Astrocyte of the cerebellum (primary cell): ENCODE results near the gene UBR3.
"Not testable (repeated sequence)": the region's sequence is repeated elsewhere in the genome, so short reads cannot be mapped to it uniquely, and the experiment has no call there.

Experiments
- DNase-seq: peaks from one replicate; pipeline ENCODE4 v3.0.0-alpha.2; 2011; ENCODE audit warnings: low read depth
- H3K4me3 ChIP-seq: 2 replicates; pipeline ENCODE4 v1.5.1; 2011; ENCODE audit warnings: mild to moderate bottlenecking, low read depth, low read length, moderate library complexity
- in situ Hi-C: cut with HindIII; loops from 2 replicates; pipeline ENCODE4 v1.10.0; 2017; ENCODE audit warnings: low sequenced_read_pairs
- TF ChIP-seq, protein P1 (sequence below): IDR thresholded peaks from 2 replicates; pipeline ENCODE4 v1.5.1; 2012; ENCODE audit warnings: low read length, low read depth, moderate library complexity, mild to moderate bottlenecking; ENCODE audit errors: missing control alignments

The UBR3 gene

DNA sequence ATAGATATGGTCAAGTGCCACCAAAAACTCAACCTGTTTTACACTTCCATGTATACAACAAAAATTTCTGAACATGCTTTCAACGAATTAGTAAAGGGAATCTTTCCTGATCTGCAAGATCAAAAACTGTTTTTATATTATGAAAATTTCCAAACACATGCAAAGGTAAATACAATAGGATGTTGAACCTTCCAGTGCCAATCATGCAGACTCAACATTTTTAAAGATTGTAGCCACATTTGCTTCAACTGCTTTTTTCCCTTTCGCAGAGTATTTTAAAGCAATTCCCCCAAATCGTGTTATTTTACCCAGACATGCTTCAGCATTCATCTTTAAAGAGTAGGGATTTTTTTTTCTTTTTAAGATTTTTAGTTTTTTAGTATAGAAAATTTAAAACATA, 40.3 kb downstream of the UBR3 start:
- in situ Hi-C loops = no loop called here
- TF ChIP-seq, protein P1, sequence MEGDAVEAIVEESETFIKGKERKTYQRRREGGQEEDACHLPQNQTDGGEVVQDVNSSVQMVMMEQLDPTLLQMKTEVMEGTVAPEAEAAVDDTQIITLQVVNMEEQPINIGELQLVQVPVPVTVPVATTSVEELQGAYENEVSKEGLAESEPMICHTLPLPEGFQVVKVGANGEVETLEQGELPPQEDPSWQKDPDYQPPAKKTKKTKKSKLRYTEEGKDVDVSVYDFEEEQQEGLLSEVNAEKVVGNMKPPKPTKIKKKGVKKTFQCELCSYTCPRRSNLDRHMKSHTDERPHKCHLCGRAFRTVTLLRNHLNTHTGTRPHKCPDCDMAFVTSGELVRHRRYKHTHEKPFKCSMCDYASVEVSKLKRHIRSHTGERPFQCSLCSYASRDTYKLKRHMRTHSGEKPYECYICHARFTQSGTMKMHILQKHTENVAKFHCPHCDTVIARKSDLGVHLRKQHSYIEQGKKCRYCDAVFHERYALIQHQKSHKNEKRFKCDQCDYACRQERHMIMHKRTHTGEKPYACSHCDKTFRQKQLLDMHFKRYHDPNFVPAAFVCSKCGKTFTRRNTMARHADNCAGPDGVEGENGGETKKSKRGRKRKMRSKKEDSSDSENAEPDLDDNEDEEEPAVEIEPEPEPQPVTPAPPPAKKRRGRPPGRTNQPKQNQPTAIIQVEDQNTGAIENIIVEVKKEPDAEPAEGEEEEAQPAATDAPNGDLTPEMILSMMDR = no peak
- no peak for DNase-seq
- H3K4me3 ChIP-seq = no peak overlapping the region

DNA sequence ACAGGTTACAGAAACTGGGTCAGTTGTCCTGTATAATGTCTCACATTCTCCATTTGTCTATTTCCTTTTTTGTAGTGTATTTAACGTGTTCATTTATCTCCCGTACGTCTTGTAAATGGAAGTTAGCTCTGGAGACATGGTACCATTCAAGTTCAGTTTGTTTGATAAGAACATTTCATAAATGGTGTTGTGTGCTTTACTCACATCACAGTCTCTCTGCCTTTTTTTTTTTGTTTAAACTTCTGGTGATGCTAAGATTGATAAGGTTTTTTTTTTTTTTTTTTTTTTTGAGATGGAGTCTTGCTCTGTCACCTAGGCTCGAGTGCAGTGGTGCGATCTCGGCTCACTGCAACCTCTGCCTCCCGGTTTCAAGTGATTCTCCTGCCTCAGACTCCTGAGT, 41.7 kb downstream of the UBR3 start:
- no peak overlapping the region for H3K4me3 ChIP-seq
- in situ Hi-C loops = no loop called here
- TF ChIP-seq, protein P1 = no peak
- no peak for DNase-seq

DNA sequence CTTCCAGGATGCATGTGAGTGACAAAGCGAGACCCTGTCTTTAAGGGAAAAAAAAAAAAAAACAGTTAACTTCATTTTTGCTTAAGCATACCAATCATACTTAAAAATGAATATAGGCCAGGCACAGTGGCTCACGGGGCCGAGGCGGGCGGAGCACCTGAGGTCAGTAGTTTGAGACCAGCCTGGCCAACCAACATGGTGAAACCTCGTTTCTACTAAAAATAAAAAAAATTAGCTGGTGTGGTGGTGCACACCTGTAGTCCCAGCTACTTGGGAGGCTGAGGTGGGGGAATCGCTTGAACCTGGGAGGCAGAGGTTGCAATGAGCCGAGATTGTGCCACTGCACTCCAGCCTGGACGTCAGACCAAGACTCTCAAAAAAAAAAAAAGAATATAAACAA, 44.1 kb downstream of the UBR3 start:
- H3K4me3 ChIP-seq, in situ Hi-C loops, DNase-seq: not testable (repeated sequence)

DNA sequence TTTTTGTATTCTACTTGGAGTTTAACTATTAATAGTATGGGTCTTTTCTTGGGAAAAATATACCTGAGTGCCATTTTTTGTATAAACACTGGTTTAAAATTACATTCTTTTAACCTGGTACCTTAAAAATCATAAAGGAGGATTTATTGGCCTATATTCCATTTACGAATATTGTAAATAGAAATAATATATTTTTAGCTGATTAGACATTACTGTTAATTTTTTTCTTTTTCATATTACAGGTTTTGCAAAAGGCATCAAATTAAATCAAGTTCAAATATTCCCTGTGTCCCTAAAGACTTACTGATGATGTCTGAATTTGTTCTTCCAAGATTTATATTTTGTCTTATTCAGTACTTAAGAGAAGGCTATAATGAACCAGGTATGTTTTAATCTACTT, 44.7 kb downstream of the UBR3 start:
- in situ Hi-C loops = no loop called here
- no peak for DNase-seq
- no peak overlapping the region for H3K4me3 ChIP-seq
- TF ChIP-seq, protein P1 = no peak

DNA sequence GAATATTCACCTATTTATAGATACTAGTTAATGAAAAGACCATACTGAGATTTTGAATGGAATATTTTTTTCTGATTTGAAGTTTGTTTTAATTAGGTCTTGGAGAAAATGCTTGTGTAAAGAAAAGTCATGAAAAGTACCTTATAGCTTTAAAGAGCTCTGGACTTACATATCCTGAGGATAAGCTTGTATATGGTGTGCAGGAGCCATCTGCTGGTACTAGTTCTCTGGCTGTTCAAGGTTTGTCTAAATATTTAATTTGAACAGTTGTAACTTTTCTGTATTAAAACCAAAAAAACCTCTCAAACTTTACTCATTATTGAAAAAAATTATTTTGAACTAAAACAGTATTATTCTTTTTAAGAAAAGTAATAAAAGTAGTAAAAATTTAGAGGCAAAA, 50.1 kb downstream of the UBR3 start:
- no peak for DNase-seq
- no peak overlapping the region for H3K4me3 ChIP-seq
- in situ Hi-C loops = no loop called here
- TF ChIP-seq, protein P1 = peak; percentile 39

DNA sequence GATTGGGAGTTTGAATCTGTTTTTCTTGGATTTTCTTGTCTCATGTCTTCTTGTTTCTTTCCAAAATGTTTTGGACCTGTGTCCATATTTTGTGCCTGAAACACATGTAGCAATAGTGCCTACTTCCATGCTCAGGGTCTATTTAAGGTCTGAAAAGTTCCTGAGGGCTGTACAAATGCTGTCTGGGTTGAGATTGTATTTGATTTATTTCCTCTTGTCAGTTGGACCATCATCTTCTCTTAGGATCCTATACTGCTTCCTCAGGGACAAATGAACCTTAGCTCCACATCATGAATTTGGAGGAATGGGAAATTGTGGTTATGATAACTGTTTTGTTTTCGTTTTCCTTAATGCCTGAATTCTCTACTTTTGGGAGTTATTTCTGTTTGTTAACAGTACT, 59.9 kb downstream of the UBR3 start:
- TF ChIP-seq, protein P1 = no peak
- H3K4me3 ChIP-seq = no peak overlapping the region
- DNase-seq = no peak
- in situ Hi-C loops = no loop called here

DNA sequence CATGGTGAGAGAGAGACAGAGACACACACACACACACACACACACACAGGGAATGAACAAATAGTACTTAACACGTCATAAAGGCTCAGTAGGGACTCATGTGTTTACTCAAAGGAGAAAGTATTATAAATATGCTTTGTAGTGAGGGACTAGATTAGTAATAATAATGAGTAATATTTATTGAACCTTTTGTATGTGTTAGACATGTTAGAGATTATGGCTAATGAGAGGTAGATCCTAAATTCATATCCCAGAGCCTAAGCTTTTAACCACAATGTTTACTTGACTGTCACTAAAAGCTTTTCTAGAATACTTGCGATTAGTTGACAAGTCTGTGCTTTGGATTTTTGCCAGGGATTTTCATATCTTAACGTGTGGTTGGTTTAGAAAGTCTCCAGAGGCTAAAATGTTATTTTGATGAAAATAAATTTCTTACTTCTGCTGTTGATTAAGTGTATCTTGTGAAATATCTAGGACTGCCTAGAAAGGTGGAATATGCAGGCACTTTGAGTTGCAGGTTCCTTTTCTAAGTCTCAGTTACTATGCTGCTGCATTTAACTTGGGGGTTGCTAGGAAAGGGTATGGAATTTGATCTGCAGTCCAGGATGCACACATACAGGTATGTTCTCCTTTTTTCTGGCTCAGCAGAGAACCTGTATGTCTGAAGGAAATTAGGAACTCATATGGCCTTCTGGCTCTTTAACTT, 64.5 kb downstream of the UBR3 start:
- in situ Hi-C loops = no loop called here
- TF ChIP-seq, protein P1 = no peak
- DNase-seq = no peak
- H3K4me3 ChIP-seq = no peak overlapping the region
